Activated CD8-positive, alpha-beta memory T cell treated with anti-CD3 and anti-CD28 coated beads, Interleukin-2, amount 10 ng/mL, durations not matched to agents 7 days and 5 days (primary cell): Measurements from ENCODE around the gene OR6Y1. TPM values are rescaled to one million over a fixed set of nuclear protein-coding genes. Genes with fewer than 3 reads are reported as not detected.

Experiments used
- ATAC-seq: fragments of 150-1000 bp; cut with Tn5 transposase; one replicate; pipeline ENCODE4 v1.10.0; 2021; ENCODE audit warnings: moderate library complexity
- CTCF ChIA-PET: fragments of 350-600 bp; sonication (Branson Sonifier 250); formaldehyde crosslinking; loops from one replicate; lab custom pipeline; 2021; ENCODE audit warnings: antibody characterized with exemption; lab: Charles Lee
- DNase-seq: peaks from one replicate; pipeline ENCODE4 v3.0.0-alpha.2; 2020
- H3K27ac Mint-ChIP-seq: one replicate; pipeline ENCODE4 v1.8.0; 2021; ENCODE audit warnings: mild to moderate bottlenecking, mixed read lengths
- H3K27me3 Mint-ChIP-seq: one replicate; pipeline ENCODE4 v1.8.0; 2021; ENCODE audit warnings: mixed read lengths
- H3K36me3 Mint-ChIP-seq: one replicate; pipeline ENCODE4 v1.8.0; 2021; ENCODE audit warnings: mild to moderate bottlenecking, mixed read lengths
- H3K4me1 Mint-ChIP-seq: one replicate; pipeline ENCODE4 v1.8.0; 2021; ENCODE audit warnings: mixed read lengths
- H3K4me3 Mint-ChIP-seq: one replicate; pipeline ENCODE4 v1.8.0; 2021; ENCODE audit warnings: mild to moderate bottlenecking, moderate library complexity, mixed read lengths
- H3K9me3 Mint-ChIP-seq: one replicate; pipeline ENCODE4 v1.8.0; 2022; ENCODE audit warnings: low read depth, mixed read lengths
- total RNA-seq, 2 experiments: library from RNA; stranded (reverse); gene quantifications; one replicate each; pipeline ENCODE4 v1.2.3, GENCODE V29; 2021

OR6Y1 gene, protein sequence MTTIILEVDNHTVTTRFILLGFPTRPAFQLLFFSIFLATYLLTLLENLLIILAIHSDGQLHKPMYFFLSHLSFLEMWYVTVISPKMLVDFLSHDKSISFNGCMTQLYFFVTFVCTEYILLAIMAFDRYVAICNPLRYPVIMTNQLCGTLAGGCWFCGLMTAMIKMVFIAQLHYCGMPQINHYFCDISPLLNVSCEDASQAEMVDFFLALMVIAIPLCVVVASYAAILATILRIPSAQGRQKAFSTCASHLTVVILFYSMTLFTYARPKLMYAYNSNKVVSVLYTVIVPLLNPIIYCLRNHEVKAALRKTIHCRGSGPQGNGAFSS
- not detected for total RNA-seq

DNA sequence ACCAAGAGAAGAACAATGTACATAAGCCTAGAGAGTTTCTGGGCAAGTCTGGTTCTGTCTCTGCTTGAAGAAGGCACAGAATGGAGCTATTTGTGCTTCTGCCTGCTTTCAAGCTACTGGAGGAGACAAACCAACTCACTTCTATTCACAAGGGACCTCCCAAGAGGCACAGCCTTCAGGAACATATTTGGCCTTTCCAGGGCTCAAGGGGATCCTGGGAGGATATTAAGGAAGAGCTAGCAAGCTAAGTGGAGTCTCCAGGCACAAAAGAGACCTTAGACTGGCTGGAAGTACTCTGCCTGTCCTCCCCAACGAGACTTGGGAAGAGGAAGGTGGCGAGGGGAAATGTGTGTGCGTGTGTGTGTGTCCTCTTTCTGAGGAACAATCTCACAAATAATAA lies at the start of gene OR6Y1:
TSS of gene OR6Y1 (minus strand) at position 54 of the 400 bp plus-strand sequence. CDS start 6,300 bp downstream, outside the sequence.
- Mint-ChIP-seq H3K4me1 (no peaks in the 10 kb centered on the region), H3K4me3 (no peak within 1 kb of the TSS), H3K27me3 (peaks cover 14% of the 10 kb centered on the region), H3K9me3 (no peaks in the 10 kb centered on the region), H3K36me3 (no peaks in the 10 kb centered on the region), H3K27ac (no peak within 1 kb of the TSS)
- DNase-seq: no peak
- CTCF ChIA-PET: no interaction called here
- ATAC-seq: no peak

DNA sequence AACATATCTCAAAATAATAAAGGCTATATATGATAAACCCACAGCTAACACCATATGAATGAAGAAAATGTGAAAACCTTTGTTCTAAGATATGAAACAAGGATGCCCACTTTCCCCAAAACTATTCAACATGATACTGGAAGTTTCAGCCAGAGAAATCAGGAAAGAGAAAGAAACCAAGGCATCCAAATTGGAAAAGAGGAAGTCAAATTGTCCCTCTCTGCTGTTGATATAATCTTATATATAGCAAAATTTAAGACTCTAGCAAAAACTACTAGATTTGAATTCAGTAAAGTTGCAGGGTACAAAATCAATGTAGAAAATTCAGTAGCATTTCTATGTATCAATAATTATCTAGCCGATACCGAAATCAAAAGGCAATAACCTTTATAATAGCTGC lies 46.5 kb upstream of the OR6Y1 start:
- H3K4me1 Mint-ChIP-seq: no peaks in the 10 kb centered on the region
- DNase-seq: no peak
- peaks cover 19% of the 10 kb centered on the region for H3K27me3 Mint-ChIP-seq
- ATAC-seq: no peak
- H3K27ac Mint-ChIP-seq: no peak overlapping the region
- CTCF ChIA-PET: no interaction called here
- no peak overlapping the region for H3K4me3 Mint-ChIP-seq
- H3K9me3 Mint-ChIP-seq: peaks cover 4% of the 10 kb centered on the region
- no peaks in the 10 kb centered on the region for H3K36me3 Mint-ChIP-seq

DNA sequence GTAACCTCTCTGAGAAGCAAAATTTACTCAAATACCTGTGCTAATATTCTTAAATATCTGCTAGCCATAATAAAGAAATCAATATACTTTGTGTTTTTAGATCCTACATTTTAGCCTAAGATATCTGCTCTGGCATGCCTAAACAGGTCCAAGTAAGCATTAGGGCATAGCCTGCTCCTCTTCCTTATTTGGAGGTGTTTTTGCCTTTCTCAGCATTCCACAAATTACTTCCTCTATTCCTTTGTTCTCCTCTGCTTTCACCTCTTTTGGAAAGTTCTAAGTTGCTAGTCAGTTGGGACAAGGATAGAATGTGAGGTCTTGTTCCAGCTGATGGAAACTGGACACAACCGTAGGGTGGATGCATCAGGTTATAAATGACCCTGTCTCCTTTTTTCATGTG lies 32.7 kb upstream of the OR6Y1 start:
- Mint-ChIP-seq H3K27me3 (peaks cover 5% of the 10 kb centered on the region), H3K36me3 (no peaks in the 10 kb centered on the region), H3K27ac (no peak overlapping the region), H3K4me1 (no peaks in the 10 kb centered on the region), H3K4me3 (no peak overlapping the region), H3K9me3 (peaks cover 5% of the 10 kb centered on the region)
- CTCF ChIA-PET: no interaction called here
- DNase-seq (no peak), ATAC-seq (no peak)

DNA sequence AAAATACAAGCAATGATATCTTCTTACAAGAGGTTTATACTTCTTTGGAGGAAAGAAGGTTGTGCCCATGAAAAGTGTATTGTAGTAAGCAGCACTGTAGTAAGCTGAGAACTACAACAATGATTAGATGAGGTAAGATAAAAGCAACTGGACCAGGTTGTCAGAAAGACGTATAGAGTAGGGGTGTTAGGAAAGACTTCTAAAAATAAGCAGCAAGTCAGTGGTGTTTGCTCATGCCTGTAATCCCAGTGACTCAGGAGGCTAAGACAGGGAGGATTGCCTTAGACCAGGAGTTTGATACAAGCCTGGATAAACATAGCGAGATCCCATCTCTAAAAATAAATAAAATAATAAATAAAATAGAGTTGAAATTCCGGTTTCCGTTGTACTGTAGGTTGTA lies 29.8 kb upstream of the OR6Y1 start:
- DNase-seq: no peak
- Mint-ChIP-seq H3K27ac (no peak overlapping the region), H3K36me3 (no peaks in the 10 kb centered on the region), H3K4me3 (no peak overlapping the region), H3K4me1 (no peaks in the 10 kb centered on the region), H3K9me3 (peaks cover 3% of the 10 kb centered on the region), H3K27me3 (peaks cover 7% of the 10 kb centered on the region)
- CTCF ChIA-PET: no interaction called here
- ATAC-seq: no peak

DNA sequence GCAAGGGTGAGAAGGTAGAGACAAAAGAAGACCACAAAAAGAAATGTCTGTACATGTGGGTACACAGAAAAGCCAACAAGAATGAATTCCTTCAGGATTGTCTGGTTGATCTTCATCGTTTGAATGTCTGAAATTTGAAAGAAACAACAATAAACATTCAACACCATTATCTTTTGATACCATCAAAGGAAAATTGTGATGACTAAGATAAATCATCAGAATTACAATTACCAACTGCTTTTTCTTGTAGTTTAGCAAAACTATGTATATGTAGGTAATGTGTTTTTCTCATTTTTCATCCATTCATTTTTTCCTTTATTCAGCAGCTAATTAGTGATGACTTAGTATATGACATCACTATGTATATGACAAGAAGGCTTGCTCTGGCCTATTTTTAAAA lies 25.5 kb upstream of the OR6Y1 start, which contains the start of gene OR10X1:
TSS of gene OR10X1 (minus strand) at position 167 of the 400 bp plus-strand sequence. CDS start at position 167, 0 bp downstream.
- Mint-ChIP-seq H3K27ac (no peak within 1 kb of the TSS), H3K9me3 (no peaks in the 10 kb centered on the region), H3K4me3 (no peak within 1 kb of the TSS), H3K4me1 (no peaks in the 10 kb centered on the region), H3K27me3 (peaks cover 8% of the 10 kb centered on the region), H3K36me3 (no peaks in the 10 kb centered on the region)
- CTCF ChIA-PET: no interaction called here
- no peak for DNase-seq
- no peak for ATAC-seq

DNA sequence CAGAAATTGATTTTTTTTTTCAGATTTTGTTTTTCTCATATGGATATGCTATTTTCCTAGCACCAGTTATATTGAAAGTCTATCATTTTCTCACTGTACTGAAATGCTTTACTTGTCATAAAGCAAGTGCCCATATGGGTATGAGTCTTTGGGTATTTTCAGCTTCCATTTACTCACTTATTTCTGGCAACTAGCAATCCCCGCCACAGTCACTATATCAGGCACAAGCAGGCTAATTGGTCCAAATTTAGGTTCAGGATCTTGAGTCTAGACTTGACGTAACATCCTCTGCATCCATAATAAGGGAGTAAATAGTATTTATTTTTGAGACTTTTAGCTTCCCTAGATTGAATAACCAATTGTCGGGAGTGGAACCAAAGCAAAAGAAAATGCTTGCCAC lies 23.4 kb upstream of the OR6Y1 start:
- Mint-ChIP-seq H3K27ac (no peak overlapping the region), H3K9me3 (no peaks in the 10 kb centered on the region), H3K4me1 (no peaks in the 10 kb centered on the region), H3K36me3 (no peaks in the 10 kb centered on the region), H3K4me3 (no peak overlapping the region), H3K27me3 (peaks cover 16% of the 10 kb centered on the region)
- DNase-seq (no peak), ATAC-seq (no peak)
- CTCF ChIA-PET: no interaction called here

DNA sequence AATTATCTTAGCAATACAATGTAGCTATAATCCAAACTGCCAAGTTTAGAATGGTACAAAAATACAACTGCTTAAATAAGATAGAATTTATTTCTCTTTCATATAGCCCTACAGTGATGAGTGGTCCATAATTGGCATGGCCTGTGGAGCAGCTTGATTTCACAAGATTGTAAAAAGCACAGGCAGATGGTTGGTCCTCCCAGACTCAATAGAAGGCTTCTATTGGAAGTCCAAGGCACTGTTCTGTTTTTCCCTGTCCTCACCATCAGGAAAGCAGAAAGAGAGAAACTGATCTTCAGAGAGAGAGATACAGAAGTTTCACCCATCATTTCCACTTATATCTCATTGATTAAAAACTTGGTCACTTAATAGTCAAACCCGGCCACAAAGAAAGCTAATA lies 18.0 kb upstream of the OR6Y1 start:
- Mint-ChIP-seq H3K4me1 (no peaks in the 10 kb centered on the region), H3K4me3 (no peak overlapping the region), H3K36me3 (no peaks in the 10 kb centered on the region), H3K27ac (no peak overlapping the region), H3K27me3 (peaks cover 33% of the 10 kb centered on the region), H3K9me3 (no peaks in the 10 kb centered on the region)
- DNase-seq (no peak), ATAC-seq (no peak)
- CTCF ChIA-PET: no interaction called here

DNA sequence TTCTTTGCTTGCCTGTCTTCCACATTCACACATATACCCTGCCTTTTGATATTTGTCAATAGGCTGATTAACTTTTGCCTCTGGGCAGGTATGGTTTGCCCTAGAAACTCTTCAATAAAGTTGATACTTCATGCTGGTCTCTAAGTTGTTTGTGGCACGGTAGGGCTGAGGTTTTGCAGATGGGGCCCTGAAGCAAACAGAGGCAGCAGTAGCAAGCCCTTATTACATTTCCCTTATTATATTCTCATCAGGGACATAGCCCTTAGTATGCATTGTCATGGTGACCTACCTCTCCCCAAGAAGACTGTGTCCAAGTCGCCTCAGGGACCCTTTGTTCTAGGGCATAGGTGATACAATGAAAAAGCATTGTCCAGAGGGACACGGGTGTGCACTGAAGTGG lies 16.3 kb upstream of the OR6Y1 start, which contains the start of gene OR6P1:
TSS of gene OR6P1 (minus strand) at position 101 of the 400 bp plus-strand sequence. CDS start 6,976 bp downstream, outside the sequence.
- ATAC-seq (no peak), DNase-seq (no peak)
- no peaks in the 10 kb centered on the region for H3K36me3 Mint-ChIP-seq
- no peaks in the 10 kb centered on the region for H3K9me3 Mint-ChIP-seq
- no peaks in the 10 kb centered on the region for H3K4me1 Mint-ChIP-seq
- H3K4me3 Mint-ChIP-seq: no peak within 1 kb of the TSS
- CTCF ChIA-PET: no interaction called here
- no peak within 1 kb of the TSS for H3K27ac Mint-ChIP-seq
- H3K27me3 Mint-ChIP-seq: peaks cover 35% of the 10 kb centered on the region

DNA sequence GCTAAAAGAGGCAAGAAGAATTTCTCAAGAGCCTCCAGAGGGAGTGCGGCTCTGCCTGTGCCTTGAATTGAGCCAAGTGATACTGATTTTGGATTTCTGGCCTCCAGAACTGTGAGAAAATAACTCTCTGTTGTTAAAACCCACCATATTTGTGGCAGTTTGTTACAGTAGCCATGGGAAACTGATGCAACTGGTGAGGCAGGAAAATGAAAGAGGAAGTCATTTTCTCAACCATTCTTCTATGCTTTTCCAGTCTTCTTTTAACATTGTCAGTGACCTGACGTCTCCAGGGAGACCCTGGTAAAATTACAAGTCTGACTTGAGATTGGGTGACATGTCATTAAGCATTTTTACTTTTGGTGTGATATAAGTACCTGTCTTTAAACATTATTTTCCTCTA lies 10.4 kb upstream of the OR6Y1 start:
- Mint-ChIP-seq H3K4me1 (no peaks in the 10 kb centered on the region), H3K36me3 (no peaks in the 10 kb centered on the region), H3K4me3 (no peak overlapping the region), H3K27me3 (peaks cover 18% of the 10 kb centered on the region), H3K9me3 (no peaks in the 10 kb centered on the region), H3K27ac (no peak overlapping the region)
- DNase-seq (no peak), ATAC-seq (no peak)
- CTCF ChIA-PET: no interaction called here

DNA sequence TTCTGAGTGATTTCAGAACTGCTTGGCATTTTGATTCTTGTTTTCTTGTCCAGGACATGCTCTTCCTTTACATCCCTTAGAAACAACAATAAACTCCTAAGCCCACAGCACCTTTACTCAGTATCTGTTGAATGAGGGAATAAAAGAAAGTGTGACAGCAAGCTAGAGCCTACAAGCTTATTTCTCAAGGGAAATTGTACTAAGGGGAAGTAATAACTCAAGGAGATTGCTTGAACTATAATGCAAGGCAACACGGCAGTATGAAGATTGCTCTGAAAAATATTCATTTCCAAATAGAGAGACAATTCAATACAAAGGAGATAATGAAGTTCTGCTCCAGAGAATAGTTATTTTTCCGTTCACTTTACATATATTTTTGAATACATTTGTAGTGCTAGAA lies 9.6 kb upstream of the OR6Y1 start:
- Mint-ChIP-seq H3K4me3 (no peak overlapping the region), H3K4me1 (no peaks in the 10 kb centered on the region), H3K27me3 (peaks cover 18% of the 10 kb centered on the region), H3K9me3 (no peaks in the 10 kb centered on the region), H3K36me3 (no peaks in the 10 kb centered on the region), H3K27ac (no peak overlapping the region)
- CTCF ChIA-PET: no interaction called here
- ATAC-seq: no peak
- no peak for DNase-seq

DNA sequence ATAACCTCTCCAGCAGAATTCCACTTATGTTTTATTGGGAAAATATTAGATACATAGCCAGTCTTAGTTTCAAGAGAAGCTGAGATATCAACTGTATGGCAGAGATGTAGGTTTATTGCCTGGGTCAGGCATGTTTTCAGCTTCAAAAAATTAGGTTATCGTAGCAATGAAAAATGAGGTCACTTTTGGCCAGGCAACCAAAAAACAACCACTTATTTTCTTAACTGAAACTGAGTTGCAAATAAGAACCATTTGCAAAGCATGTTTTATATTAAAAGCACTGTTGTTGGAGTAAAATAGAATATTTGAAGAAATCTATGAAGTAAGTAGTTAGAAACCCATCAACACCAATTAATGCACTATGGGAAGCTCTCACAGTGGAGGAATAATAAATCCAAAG lies 5.5 kb upstream of the OR6Y1 start:
- CTCF ChIA-PET: no interaction called here
- no peaks in the 10 kb centered on the region for H3K4me1 Mint-ChIP-seq
- H3K27ac Mint-ChIP-seq: no peak overlapping the region
- no peak for DNase-seq
- ATAC-seq: no peak
- H3K4me3 Mint-ChIP-seq: no peak overlapping the region
- no peaks in the 10 kb centered on the region for H3K9me3 Mint-ChIP-seq
- no peaks in the 10 kb centered on the region for H3K36me3 Mint-ChIP-seq
- H3K27me3 Mint-ChIP-seq: peaks cover 14% of the 10 kb centered on the region

DNA sequence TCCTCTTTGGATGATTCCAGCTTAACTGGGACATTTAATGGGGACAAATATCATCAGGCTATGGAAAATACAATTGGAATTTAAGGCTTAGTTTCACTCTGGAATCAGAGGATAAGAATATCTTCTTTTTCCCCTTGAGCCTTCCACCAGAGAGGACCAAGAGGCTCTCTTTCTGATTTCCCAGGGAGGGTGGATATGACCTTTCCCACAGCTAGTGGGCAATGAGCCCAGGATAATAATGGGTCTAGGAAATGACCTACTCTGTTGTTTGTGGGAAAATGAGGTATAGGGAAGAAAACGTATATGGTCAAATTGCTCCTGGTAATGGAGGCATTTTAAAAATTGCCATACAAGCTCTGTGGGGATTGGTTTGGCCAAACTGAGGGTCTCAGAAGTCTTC lies 1.9 kb downstream of the OR6Y1 start:
- H3K27ac Mint-ChIP-seq: no peak overlapping the region
- peaks cover 16% of the 10 kb centered on the region for H3K27me3 Mint-ChIP-seq
- no peaks in the 10 kb centered on the region for H3K9me3 Mint-ChIP-seq
- CTCF ChIA-PET: no interaction called here
- ATAC-seq (no peak), DNase-seq (no peak)
- H3K4me1 Mint-ChIP-seq: no peaks in the 10 kb centered on the region
- H3K4me3 Mint-ChIP-seq: no peak overlapping the region
- no peaks in the 10 kb centered on the region for H3K36me3 Mint-ChIP-seq

DNA sequence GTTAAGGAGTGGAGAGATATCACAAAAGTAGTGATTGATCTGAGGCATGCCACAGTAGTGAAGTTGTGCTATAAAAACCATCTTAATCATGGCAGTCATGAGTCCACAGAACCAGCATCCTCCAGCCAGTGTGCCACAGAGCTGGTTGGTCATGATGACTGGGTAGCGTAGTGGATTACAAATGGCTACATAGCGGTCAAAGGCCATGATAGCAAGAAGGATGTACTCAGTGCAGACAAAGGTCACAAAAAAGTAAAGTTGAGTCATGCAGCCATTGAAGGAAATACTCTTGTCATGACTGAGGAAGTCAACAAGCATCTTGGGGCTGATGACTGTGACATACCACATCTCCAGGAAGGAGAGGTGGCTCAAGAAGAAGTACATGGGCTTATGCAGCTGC lies 6.7 kb downstream of the OR6Y1 start:
- Mint-ChIP-seq H3K9me3 (no peaks in the 10 kb centered on the region), H3K4me1 (no peaks in the 10 kb centered on the region), H3K27ac (no peak overlapping the region), H3K36me3 (no peaks in the 10 kb centered on the region), H3K4me3 (no peak overlapping the region), H3K27me3 (peaks cover 6% of the 10 kb centered on the region)
- CTCF ChIA-PET: no interaction called here
- no peak for DNase-seq
- no peak for ATAC-seq

DNA sequence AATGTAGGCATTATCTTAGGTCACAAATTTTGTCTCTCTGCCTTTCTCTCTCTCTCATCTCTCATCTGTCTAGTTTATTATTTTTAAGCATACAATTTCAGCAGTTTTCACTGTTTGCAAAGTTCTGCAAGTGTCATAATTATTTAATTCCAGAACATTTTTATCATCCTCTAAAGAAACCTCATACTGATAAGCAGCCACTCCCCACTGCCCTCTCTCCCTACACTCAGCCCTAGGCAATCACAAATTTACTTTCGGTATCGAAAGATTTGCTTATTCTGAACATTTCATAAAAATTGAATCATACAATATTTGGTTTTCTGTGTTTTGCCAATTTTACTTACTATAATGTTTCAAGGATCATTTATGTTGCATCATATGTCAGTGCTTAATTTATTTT lies 16.6 kb downstream of the OR6Y1 start:
- no peak overlapping the region for H3K4me3 Mint-ChIP-seq

More for the DNA sequence above, 16.6 kb downstream of the OR6Y1 start:
- H3K27me3 Mint-ChIP-seq: peaks cover 9% of the 10 kb centered on the region
- ATAC-seq (no peak), DNase-seq (no peak)
- peaks cover 2% of the 10 kb centered on the region for H3K4me1 Mint-ChIP-seq
- CTCF ChIA-PET: no interaction called here
- no peak overlapping the region for H3K27ac Mint-ChIP-seq
- H3K9me3 Mint-ChIP-seq: no peaks in the 10 kb centered on the region
- H3K36me3 Mint-ChIP-seq: no peaks in the 10 kb centered on the region
